KMS-11 (cell line): Measurements from ENCODE around the gene SLC38A10.

ENCODE experiments used
- H2AFZ ChIP-seq: fragments of 200-600 bp; sonication (generic); 2 replicates; pipeline ENCODE4 v1.6.1; 2016; ENCODE audit warnings: antibody characterized with exemption, mixed run types, low read depth
- H3K27ac ChIP-seq: fragments of 200-600 bp; sonication (generic); 2 replicates; pipeline ENCODE4 v1.6.1; 2016; ENCODE audit warnings: mild to moderate bottlenecking, mixed run types
- H3K27me3 ChIP-seq: fragments of 200-600 bp; sonication (generic); 2 replicates; pipeline ENCODE4 v1.6.1; 2017; ENCODE audit warnings: mild to moderate bottlenecking, low read depth, mixed run types, moderate library complexity; ENCODE audit not compliant: insufficient read depth
- H3K36me3 ChIP-seq: fragments of 200-600 bp; sonication (generic); 2 replicates; pipeline ENCODE4 v1.6.1; 2017; ENCODE audit warnings: mild to moderate bottlenecking, mixed run types; ENCODE audit not compliant: insufficient read depth
- H3K4me1 ChIP-seq: fragments of 200-600 bp; sonication (generic); 2 replicates; pipeline ENCODE4 v1.6.1; 2016; ENCODE audit warnings: mild to moderate bottlenecking, low read depth, mixed run types; ENCODE audit not compliant: poor library complexity, severe bottlenecking
- H3K4me2 ChIP-seq: fragments of 200-600 bp; sonication (generic); 2 replicates; pipeline ENCODE4 v1.7.0; 2016; ENCODE audit warnings: mild to moderate bottlenecking, mixed run types
- H3K4me3 ChIP-seq: fragments of 200-600 bp; sonication (generic); IDR thresholded peaks from 2 replicates; pipeline ENCODE4 v1.6.1; 2017; ENCODE audit warnings: low read depth, low read length, mixed read lengths; ENCODE audit not compliant: insufficient read depth
- H3K79me2 ChIP-seq: fragments of 200-600 bp; sonication (generic); 2 replicates; pipeline ENCODE4 v1.6.1; 2016; ENCODE audit warnings: low read depth, mixed run types; ENCODE audit not compliant: insufficient read depth
- H3K9ac ChIP-seq: fragments of 200-600 bp; sonication (generic); 2 replicates; pipeline ENCODE4 v1.6.1; 2016; ENCODE audit warnings: mild to moderate bottlenecking, mixed run types
- H4K20me1 ChIP-seq: fragments of 200-600 bp; sonication (generic); 2 replicates; pipeline ENCODE4 v1.6.1; 2016; ENCODE audit warnings: mild to moderate bottlenecking, mixed run types; ENCODE audit not compliant: insufficient read depth
- TF ChIP-seq, protein P1 (sequence below): fragments of 200-600 bp; sonication (generic); conservative IDR thresholded peaks from 2 replicates; pipeline ENCODE4 v1.6.1; 2017; ENCODE audit warnings: low read depth, mild to moderate bottlenecking, antibody characterized with exemption, low read length, moderate library complexity, mixed read lengths

Gene SLC38A10

DNA sequence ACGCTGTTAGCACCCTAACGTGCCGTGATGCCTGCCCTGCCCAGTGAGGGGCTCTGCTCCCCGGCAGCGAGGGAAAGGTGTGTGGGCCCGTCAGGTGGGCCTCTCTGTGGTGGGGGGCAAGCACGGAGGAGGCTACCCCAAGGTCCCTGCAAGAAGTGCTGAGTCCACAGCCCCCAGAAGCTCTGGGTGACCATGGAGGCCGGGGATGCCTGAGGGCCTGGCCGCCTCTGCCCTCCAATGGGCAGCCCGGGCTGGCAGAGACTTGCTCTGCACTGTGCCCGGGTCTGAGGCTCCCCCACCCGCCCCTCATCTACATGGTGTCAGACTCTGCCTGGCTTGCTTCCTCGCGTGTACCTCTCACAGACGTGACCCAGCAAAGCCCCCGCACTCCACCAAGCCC is 12.2 kb downstream of the SLC38A10 start:
- H3K79me2 ChIP-seq = no peaks in the 10 kb centered on the region
- no peak overlapping the region for H3K4me2 ChIP-seq
- TF ChIP-seq, protein P1, sequence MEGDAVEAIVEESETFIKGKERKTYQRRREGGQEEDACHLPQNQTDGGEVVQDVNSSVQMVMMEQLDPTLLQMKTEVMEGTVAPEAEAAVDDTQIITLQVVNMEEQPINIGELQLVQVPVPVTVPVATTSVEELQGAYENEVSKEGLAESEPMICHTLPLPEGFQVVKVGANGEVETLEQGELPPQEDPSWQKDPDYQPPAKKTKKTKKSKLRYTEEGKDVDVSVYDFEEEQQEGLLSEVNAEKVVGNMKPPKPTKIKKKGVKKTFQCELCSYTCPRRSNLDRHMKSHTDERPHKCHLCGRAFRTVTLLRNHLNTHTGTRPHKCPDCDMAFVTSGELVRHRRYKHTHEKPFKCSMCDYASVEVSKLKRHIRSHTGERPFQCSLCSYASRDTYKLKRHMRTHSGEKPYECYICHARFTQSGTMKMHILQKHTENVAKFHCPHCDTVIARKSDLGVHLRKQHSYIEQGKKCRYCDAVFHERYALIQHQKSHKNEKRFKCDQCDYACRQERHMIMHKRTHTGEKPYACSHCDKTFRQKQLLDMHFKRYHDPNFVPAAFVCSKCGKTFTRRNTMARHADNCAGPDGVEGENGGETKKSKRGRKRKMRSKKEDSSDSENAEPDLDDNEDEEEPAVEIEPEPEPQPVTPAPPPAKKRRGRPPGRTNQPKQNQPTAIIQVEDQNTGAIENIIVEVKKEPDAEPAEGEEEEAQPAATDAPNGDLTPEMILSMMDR = no peak
- no peaks in the 10 kb centered on the region for H3K4me1 ChIP-seq
- no peak overlapping the region for H2AFZ ChIP-seq
- H3K36me3 ChIP-seq = no peaks in the 10 kb centered on the region
- no peak overlapping the region for H3K27ac ChIP-seq
- no peaks in the 10 kb centered on the region for H3K27me3 ChIP-seq
- no peaks in the 10 kb centered on the region for H4K20me1 ChIP-seq
- H3K4me3 ChIP-seq = no peak overlapping the region
- H3K9ac ChIP-seq = no peak overlapping the region

DNA sequence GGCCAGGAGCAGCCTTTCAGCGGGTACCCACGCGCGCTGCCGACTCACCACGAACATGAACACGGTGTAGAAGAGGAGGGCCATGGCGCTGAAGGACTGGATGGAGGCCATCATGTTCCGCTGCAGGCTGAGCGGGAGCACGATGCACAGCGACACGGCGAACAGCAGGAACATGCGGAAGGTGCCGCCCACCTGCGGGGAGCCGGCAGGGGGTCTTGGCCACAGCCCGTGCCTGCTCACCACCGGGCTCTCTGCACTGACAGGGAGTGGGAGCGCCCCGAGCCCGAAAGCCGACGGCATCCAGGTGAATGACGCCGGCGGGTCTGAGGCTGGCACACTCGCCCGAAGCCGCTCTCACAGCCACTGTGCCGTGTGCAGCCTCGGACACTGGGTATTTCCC is 13.0 kb downstream of the SLC38A10 start:
- Histone ChIP-seq H2AFZ (no peak overlapping the region), H3K27ac (no peak overlapping the region), H3K4me3 (no peak overlapping the region), H3K9ac (no peak overlapping the region), H3K4me1 (no peaks in the 10 kb centered on the region), H4K20me1 (no peaks in the 10 kb centered on the region), H3K36me3 (no peaks in the 10 kb centered on the region), H3K79me2 (no peaks in the 10 kb centered on the region), H3K27me3 (no peaks in the 10 kb centered on the region), H3K4me2 (no peak overlapping the region)
- TF ChIP-seq, protein P1 = no peak

DNA sequence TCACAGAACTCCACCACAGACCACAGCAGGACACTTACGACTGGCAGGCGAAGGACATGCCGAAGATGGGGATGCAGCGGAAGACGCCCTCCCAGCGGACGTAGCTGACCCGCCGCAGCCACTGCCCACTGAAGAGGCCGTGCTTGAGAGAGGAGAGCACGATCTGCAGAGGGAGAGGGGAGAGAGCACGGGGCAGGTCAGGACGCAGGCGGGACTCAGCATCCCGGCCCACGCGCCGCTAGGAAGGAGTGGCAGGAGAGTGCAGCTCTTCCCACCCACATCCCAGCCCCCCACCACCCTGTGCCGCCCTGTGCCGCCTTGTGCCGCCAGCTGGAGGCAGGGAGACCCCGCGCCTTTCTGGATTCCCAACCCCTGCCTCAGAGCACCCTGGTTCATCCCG is 14.5 kb downstream of the SLC38A10 start:
- H3K9ac ChIP-seq = no peak overlapping the region
- no peaks in the 10 kb centered on the region for H3K36me3 ChIP-seq
- TF ChIP-seq, protein P1 = no peak
- no peak overlapping the region for H3K27ac ChIP-seq
- no peak overlapping the region for H3K4me2 ChIP-seq
- H4K20me1 ChIP-seq = no peaks in the 10 kb centered on the region
- H3K79me2 ChIP-seq = no peaks in the 10 kb centered on the region
- H3K27me3 ChIP-seq = no peaks in the 10 kb centered on the region
- no peaks in the 10 kb centered on the region for H3K4me1 ChIP-seq
- H3K4me3 ChIP-seq = no peak overlapping the region
- H2AFZ ChIP-seq = no peak overlapping the region

DNA sequence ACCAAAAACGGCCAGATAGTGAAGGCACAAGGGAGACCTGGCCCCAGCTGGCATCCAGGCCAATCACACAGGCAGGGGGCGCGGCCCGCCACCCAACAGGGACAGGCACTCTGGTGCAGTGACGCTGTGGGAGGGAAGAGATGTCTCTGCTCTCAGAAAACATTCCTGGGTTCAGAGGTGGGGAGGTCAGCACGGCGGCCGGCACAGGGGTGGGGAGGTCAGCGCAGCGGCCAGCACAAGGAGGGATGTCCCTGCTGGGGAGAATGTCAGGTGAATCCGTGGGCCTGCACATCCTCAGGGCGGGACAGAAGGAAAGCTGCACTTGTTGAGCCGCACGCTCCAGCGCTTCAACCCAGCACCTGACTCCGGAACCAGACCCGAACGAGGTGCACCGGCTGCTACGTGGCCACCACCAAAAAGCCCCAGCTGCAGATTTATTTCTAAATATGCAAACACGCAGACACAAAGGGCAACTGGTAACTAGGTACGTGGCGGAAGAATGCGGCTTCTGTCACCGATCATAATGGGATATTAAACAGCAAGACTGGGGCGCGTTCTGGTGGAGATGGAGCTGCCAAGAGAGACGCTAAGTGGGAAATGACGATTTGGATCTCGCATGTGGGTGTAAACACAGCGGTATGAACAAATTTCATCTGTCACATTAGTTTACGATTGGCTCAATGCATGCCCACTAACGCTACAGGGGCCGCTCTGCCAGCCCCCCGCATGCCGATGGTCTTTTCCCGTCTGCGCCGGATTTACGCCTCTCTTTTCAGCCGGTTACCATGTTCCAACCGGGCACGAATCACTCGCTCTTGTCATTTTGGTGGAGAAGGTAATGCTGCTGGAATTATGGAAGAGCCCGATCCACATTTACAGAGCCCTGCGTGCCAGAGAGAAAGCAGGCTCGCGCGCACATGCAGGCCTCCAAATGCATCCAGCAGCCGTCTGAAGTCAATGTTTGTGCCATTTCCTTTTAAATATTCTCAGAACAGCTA is 15.5 kb downstream of the SLC38A10 start:
- Histone ChIP-seq H3K27me3 (no peaks in the 10 kb centered on the region), H2AFZ (no peak overlapping the region), H4K20me1 (no peaks in the 10 kb centered on the region), H3K27ac (no peak overlapping the region), H3K36me3 (no peaks in the 10 kb centered on the region), H3K4me1 (no peaks in the 10 kb centered on the region), H3K4me2 (no peak overlapping the region), H3K79me2 (no peaks in the 10 kb centered on the region), H3K9ac (no peak overlapping the region), H3K4me3 (no peak overlapping the region)
- TF ChIP-seq, protein P1 = no peak
